Osteocyte (in vitro differentiated cells): ENCODE data around the gene ZNF536. TPM values are rescaled to one million over a fixed set of nuclear protein-coding genes. Genes with fewer than 3 reads are reported as not detected.

Source experiments
- DNase-seq: peaks from one replicate; pipeline ENCODE4 v3.0.0; 2021; ENCODE audit warnings: mixed read lengths; ENCODE audit not compliant: unreplicated experiment; ENCODE audit errors: extremely low spot score
- H3K27ac Mint-ChIP-seq: one replicate; pipeline ENCODE4 v1.8.0; 2021; ENCODE audit warnings: mild to moderate bottlenecking, mixed read lengths; ENCODE audit not compliant: unreplicated experiment
- H3K27me3 Mint-ChIP-seq: one replicate; pipeline ENCODE4 v1.8.0; 2021; ENCODE audit warnings: mixed read lengths; ENCODE audit not compliant: unreplicated experiment
- H3K36me3 Mint-ChIP-seq: one replicate; pipeline ENCODE4 v1.8.0; 2021; ENCODE audit warnings: mixed read lengths; ENCODE audit not compliant: unreplicated experiment
- H3K4me1 Mint-ChIP-seq: one replicate; pipeline ENCODE4 v1.8.0; 2021; ENCODE audit warnings: mixed read lengths; ENCODE audit not compliant: unreplicated experiment
- H3K4me3 Mint-ChIP-seq: one replicate; pipeline ENCODE4 v1.8.0; 2021; ENCODE audit warnings: mild to moderate bottlenecking, moderate library complexity, mixed read lengths; ENCODE audit not compliant: unreplicated experiment
- H3K9me3 Mint-ChIP-seq: one replicate; pipeline ENCODE4 v1.8.0; 2021; ENCODE audit warnings: mixed read lengths; ENCODE audit not compliant: unreplicated experiment
- CTCF ChIP-seq: fragments of 200-600 bp; sonication (generic); IDR thresholded peaks from 2 replicates; pipeline ENCODE4 v1.5.0; 2021; ENCODE audit warnings: antibody characterized with exemption, mild to moderate bottlenecking, moderate library complexity
- total RNA-seq: library from RNA; stranded (reverse); gene quantifications from 2 replicates; pipeline ENCODE4 v1.2.1, GENCODE V29; 2021

ZNF536 gene
- total RNA-seq, 1 donor from 2014 or later, result not detected

- no peak overlapping the region for H3K4me3 Mint-ChIP-seq
- TF ChIP-seq CTCF, result no peak
- no peaks in the 10 kb centered on the region for H3K4me1 Mint-ChIP-seq
- H3K9me3 Mint-ChIP-seq, result peaks cover 46% of the 10 kb centered on the region
- no peak for DNase-seq
- H3K27ac Mint-ChIP-seq, result no peak overlapping the region
- H3K36me3 Mint-ChIP-seq, result no peaks in the 10 kb centered on the region
- H3K27me3 Mint-ChIP-seq, result no peaks in the 10 kb centered on the region
These were observed 211.9 kb downstream of the ZNF536 start for GRCh38 chr19:30584090-30584489.

- no peaks in the 10 kb centered on the region for H3K36me3 Mint-ChIP-seq
- peaks cover 49% of the 10 kb centered on the region for H3K9me3 Mint-ChIP-seq
- no peaks in the 10 kb centered on the region for H3K4me1 Mint-ChIP-seq
- H3K27ac Mint-ChIP-seq, result no peak overlapping the region
- H3K27me3 Mint-ChIP-seq, result no peaks in the 10 kb centered on the region
- no peak overlapping the region for H3K4me3 Mint-ChIP-seq
- DNase-seq, result no peak
- no peak for TF ChIP-seq CTCF
These were observed 215.7 kb downstream of the ZNF536 start for GRCh38 chr19:30587869-30588268.

DNA sequence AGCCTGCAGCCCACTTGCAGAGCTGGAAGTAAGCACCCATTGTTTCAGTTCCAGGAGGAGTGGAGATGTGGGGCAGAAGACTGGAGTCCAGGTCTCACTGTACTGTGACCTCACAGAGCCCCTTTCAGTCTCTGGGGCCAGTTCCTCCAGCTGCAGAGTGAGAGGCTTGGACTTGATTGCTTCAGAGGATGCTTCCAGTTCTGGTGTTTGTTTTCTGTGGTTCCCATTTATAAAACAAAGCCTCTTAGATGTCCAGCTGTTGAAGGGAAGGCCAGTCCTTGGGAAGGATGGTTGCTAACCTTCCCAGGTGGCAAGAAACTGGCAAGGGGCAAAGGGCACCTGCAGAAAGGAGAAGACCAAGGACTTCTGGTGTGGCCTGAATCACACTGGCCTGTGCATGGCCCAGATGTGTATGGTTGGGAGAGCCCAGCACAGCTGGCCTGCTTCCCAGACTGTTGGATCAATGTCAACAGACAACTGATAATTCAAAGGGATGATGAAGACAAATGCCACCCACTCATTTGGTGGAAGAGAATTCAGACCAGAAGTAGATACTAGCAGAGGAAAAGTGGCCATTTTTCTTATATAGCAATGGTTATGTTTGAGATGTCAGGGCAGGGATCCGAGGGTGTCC is 218.5 kb downstream of the ZNF536 start:
- no peaks in the 10 kb centered on the region for H3K27me3 Mint-ChIP-seq
- TF ChIP-seq CTCF, result no peak
- H3K4me1 Mint-ChIP-seq, result no peaks in the 10 kb centered on the region
- H3K27ac Mint-ChIP-seq, result no peak overlapping the region
- no peak overlapping the region for H3K4me3 Mint-ChIP-seq
- no peak for DNase-seq
- H3K9me3 Mint-ChIP-seq, result peaks cover 33% of the 10 kb centered on the region
- H3K36me3 Mint-ChIP-seq, result no peaks in the 10 kb centered on the region

- Mint-ChIP-seq H3K9me3 (peaks cover 28% of the 10 kb centered on the region), H3K4me3 (no peak overlapping the region), H3K36me3 (no peaks in the 10 kb centered on the region), H3K27me3 (no peaks in the 10 kb centered on the region), H3K27ac (no peak overlapping the region), H3K4me1 (no peaks in the 10 kb centered on the region)
- no peak for TF ChIP-seq CTCF
- DNase-seq, result no peak
These were observed 221.2 kb downstream of the ZNF536 start for GRCh38 chr19:30593356-30593755.

DNA sequence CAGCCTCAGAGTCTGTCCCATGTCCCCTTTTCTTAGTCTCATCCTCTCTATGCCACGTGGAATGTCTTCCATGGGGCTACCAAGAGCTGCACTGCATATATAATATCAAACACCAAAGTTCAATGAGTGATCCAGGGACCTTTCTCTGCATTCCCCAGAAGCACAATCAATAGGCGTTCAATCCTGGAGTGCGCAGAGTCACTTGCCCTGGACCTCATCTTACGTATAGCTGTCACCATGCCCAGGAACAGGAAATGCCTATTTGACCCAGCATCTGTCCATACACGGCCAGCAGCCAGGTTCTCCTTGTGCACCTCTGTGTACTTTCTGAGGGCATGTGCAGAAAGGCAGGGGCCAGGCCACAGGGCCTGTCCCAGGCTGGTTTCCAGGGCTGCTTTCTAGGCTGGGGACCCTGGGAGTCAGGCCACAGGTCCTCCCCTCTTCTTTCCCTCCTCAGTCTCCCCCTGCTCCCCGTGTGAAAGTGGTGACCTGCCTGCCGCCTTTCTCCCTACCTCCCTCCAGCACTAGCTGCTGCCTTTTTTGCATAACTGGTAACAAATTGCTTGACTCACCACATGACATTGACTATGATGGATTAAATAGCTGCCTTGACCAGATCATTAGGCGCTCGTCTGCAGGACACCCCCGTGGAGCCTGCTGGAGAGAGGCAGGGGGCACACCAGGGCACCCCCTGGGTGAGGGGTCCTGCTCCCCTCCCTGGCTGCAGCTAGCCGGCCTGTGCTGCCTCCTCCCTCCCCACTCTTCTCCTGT is 222.0 kb downstream of the ZNF536 start:
- TF ChIP-seq CTCF, result no peak
- no peaks in the 10 kb centered on the region for H3K36me3 Mint-ChIP-seq
- H3K27ac Mint-ChIP-seq, result no peak overlapping the region
- no peak overlapping the region for H3K4me3 Mint-ChIP-seq
- H3K9me3 Mint-ChIP-seq, result peaks cover 25% of the 10 kb centered on the region
- DNase-seq, result no peak
- H3K4me1 Mint-ChIP-seq, result no peaks in the 10 kb centered on the region
- H3K27me3 Mint-ChIP-seq, result no peaks in the 10 kb centered on the region
